Adrenal gland (tissue), 5 donors: ENCODE measurements around the gene ADM2.

Source experiments
- CTCF ChIP-seq, 6 experiments: fragments of 450-650 bp in 4 of 6; fragments of 200-600 bp in 2 of 6; sonication (generic) in 1 of 6; IDR thresholded peaks; 1 replicate in 5 of 6; 2 replicates in 1 of 6; pipeline versions ENCODE4 v1.5.1 to v1.8.0; 2016 to 2021; ENCODE audit warnings: antibody characterized with exemption in 6 of 6, mild to moderate bottlenecking in 2 of 6, moderate library complexity in 1 of 6
- POLR2A ChIP-seq, 2 donors: fragments of 450-650 bp; IDR thresholded peaks; one replicate each; pipeline ENCODE4 v1.6.1; 2017; ENCODE audit warnings: antibody characterized with exemption in 2 of 2, mild to moderate bottlenecking in 2 of 2, moderate library complexity in 1 of 2
- donor health status: DM: no; HTN: no; CAD: no.

DNA sequence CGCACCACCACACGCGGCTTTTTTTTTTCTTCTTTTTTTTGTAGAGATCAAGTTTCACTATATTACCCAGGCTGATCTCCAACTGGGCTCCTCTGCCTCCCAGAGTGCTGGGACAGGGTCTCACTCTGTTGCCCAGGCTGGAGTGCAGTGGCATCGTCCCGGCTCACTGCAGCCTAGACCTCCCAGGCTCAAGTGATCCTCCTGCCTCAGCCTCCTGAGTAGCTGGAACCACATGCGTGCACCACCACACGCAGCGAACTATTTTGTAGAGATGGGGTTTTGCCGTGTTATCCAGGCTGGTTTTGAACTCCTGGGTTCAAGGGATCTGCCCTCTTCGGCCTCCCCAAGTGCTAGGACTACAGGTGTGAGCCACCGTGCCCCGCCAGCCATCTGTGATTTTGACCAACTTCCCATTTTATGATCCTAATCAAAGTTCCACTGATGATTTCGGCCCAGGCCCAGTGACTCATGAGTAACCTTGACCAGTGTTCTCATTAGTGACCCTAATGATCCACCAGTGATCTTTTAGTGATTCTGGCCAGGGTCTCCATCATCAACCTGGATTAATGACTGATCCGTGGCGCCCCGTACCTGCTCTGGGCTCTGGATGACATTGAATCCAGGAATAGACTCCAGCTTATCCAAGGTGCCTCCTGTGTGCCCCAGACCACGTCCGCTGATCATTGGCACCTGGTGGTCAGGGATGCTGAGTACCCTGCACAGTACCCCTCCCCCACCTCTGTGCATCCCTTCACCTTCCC lies 46.8 kb downstream of the ADM2 start:
- no peak for TF ChIP-seq CTCF (IDR thresholded peaks at IDR 0.05)
- TF ChIP-seq POLR2A (IDR thresholded peaks at IDR 0.05): no peak
